ENCODE results near the gene RPRD1B.

DNA sequence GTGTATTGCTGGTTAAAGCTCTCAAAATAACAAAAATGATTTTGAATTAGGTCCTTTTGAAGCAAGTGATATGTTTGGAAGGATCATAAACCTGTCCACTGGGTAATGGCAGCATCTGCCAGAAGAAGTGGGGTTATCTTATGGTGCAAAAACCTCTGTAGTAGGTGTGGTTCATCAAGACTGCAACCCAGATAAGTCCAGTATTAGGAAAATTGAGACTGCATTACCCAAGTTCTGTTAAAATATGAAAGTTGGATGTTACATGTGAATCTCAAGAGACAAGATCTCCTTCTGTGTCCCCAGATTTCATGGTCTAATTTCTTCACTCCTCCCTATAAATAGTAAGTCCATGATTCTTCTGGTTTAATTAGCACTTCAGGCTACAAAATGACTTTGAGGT lies 59.4 kb downstream of the RPRD1B start:
- TF ChIP-seq, protein P1, sequence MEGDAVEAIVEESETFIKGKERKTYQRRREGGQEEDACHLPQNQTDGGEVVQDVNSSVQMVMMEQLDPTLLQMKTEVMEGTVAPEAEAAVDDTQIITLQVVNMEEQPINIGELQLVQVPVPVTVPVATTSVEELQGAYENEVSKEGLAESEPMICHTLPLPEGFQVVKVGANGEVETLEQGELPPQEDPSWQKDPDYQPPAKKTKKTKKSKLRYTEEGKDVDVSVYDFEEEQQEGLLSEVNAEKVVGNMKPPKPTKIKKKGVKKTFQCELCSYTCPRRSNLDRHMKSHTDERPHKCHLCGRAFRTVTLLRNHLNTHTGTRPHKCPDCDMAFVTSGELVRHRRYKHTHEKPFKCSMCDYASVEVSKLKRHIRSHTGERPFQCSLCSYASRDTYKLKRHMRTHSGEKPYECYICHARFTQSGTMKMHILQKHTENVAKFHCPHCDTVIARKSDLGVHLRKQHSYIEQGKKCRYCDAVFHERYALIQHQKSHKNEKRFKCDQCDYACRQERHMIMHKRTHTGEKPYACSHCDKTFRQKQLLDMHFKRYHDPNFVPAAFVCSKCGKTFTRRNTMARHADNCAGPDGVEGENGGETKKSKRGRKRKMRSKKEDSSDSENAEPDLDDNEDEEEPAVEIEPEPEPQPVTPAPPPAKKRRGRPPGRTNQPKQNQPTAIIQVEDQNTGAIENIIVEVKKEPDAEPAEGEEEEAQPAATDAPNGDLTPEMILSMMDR (IDR thresholded peaks at IDR 0.05; ENCODE audit: control extremely low read depth in 1 of 3, insufficient read depth in 1 of 3, low read depth in 1 of 3, low read length in 3 of 3): no peak
- TF ChIP-seq POLR2AphosphoS5 (IDR thresholded peaks at IDR 0.05; ENCODE audit: low read depth, low read length): no peak
- no peak for TF ChIP-seq POLR2A (IDR thresholded peaks at IDR 0.05; ENCODE audit: control extremely low read depth in 1 of 2, low read depth in 2 of 2, low read length in 2 of 2)
- TF ChIP-seq, protein P2, sequence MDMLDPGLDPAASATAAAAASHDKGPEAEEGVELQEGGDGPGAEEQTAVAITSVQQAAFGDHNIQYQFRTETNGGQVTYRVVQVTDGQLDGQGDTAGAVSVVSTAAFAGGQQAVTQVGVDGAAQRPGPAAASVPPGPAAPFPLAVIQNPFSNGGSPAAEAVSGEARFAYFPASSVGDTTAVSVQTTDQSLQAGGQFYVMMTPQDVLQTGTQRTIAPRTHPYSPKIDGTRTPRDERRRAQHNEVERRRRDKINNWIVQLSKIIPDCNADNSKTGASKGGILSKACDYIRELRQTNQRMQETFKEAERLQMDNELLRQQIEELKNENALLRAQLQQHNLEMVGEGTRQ (IDR thresholded peaks at IDR 0.05; ENCODE audit: low read length): no peak
